Adrenal gland (tissue), 19 donors: ENCODE data around the gene FLG2. TPM values are rescaled to one million over a fixed set of nuclear protein-coding genes. Genes with fewer than 3 reads are reported as not detected.

Source experiments
- DNase-seq, 7 donors: peaks; one replicate each; pipeline ENCODE4 v3.0.0-alpha.2; 2019 to 2020
- H3K27ac ChIP-seq, 5 donors: fragments of 200-600 bp; sonication (generic) in 4 of 5; 1 replicate in 3 of 5; 2 replicates in 2 of 5; pipeline versions ENCODE4 v1.5.1 to v1.8.0; 2016 to 2020; ENCODE audit warnings: mild to moderate bottlenecking in 1 of 5
- H3K27me3 ChIP-seq: fragments of 200-600 bp; 2 replicates; pipeline ENCODE4 v1.8.0; 2021
- H3K36me3 ChIP-seq, 2 donors: fragments of 200-600 bp; replicated peaks in 1 of 2; 1 replicate in 1 of 2; 2 replicates in 1 of 2; pipeline versions ENCODE4 v1.5.1 to v1.8.0; 2018 to 2022
- H3K4me1 ChIP-seq, 2 donors: fragments of 200-600 bp; replicated peaks in 1 of 2; 1 replicate in 1 of 2; 2 replicates in 1 of 2; pipeline versions ENCODE4 v1.5.1 to v1.8.0; 2018 to 2021
- H3K4me3 ChIP-seq, 4 donors: fragments of 200-600 bp; sonication (generic) in 3 of 4; one replicate each; pipeline ENCODE4 v1.5.1; 2016 to 2018
- H3K9me3 ChIP-seq, 3 donors: fragments of 200-600 bp; sonication (generic) in 1 of 3; replicated peaks in 1 of 3; 1 replicate in 2 of 3; 2 replicates in 1 of 3; pipeline versions ENCODE4 v1.5.1 to v1.8.0; 2016 to 2021
- CTCF ChIP-seq, 6 experiments: fragments of 450-650 bp in 4 of 6; fragments of 200-600 bp in 2 of 6; sonication (generic) in 1 of 6; IDR thresholded peaks; 1 replicate in 5 of 6; 2 replicates in 1 of 6; pipeline versions ENCODE4 v1.5.1 to v1.8.0; 2016 to 2021; ENCODE audit warnings: antibody characterized with exemption in 6 of 6, mild to moderate bottlenecking in 2 of 6, moderate library complexity in 1 of 6
- POLR2A ChIP-seq, 2 donors: fragments of 450-650 bp; IDR thresholded peaks; one replicate each; pipeline ENCODE4 v1.6.1; 2017; ENCODE audit warnings: antibody characterized with exemption in 2 of 2, mild to moderate bottlenecking in 2 of 2, moderate library complexity in 1 of 2
- WGBS, 4 donors: extraction: QIAGEN DNeasy Blood & Tissue Kit in 2 of 4; methylation state at CpG; one replicate each; pipeline versions ENCODE4 v1.1.5 to v1.1.7; 2013 to 2017; 5-methylcytosine and 5-hydroxymethylcytosine counted together
- intact Hi-C, 2 donors: fragments of 100-400 bp; cut with DNase I; formaldehyde crosslinking; loops; one replicate each; pipeline versions ENCODE4 v1.14.1 to v1.15.0; 2022 to 2023
- long read RNA-seq, 10 donors: library from polyadenylated mRNA in 3 of 10; unstranded in 2 of 10; stranded (forward) in 1 of 10; transcript quantifications; one replicate each; pipeline ENCODE4 v2.0.0 and lab custom pipeline, GENCODE V29; 2021 to 2026
- polyA plus RNA-seq, 3 donors: library from polyadenylated mRNA; stranded (reverse); fragments of 200-250 nt in 2 of 3; fragments of 350-450 nt in 1 of 3; fragmentation: Illumina TruSeq in 1 of 3; extraction: RNeasy Lipid Tissue Mini Kit (QIAGEN cat#74804) in 1 of 3; gene quantifications; one replicate each; pipeline ENCODE4 v1.2.3, GENCODE V29; 2013 to 2014
- total RNA-seq, 9 donors: library from RNA; depleted of rRNA in 4 of 9; stranded (reverse); fragments of >200 nt in 4 of 9; fragments of 120-200 nt in 1 of 9; fragmentation: NEBNext Ultra II Directional in 1 of 9; extraction: Animal tissue kit (Norgen Biotek cat#: 25700) in 1 of 9; gene quantifications; one replicate each; pipeline versions ENCODE4 v1.1.0 to v1.2.4, GENCODE V29; 2013 to 2023
- donor health status: healthy with polysubstance abuse.
- donor health status: Bipolar disorder and iron deficiency.
- donor health status: DM: yes; HTN: yes; CAD: no.
- donor health status: DM: no; HTN: no; CAD: no.
- donor health status: DM: no; HTN: no; CAD: no.
- donor health status: DM: yes; HTN: yes; CAD: no.

Gene FLG2
- total RNA-seq (not detected), polyA plus RNA-seq (not detected)
- long read RNA-seq, donor 1 = 0 reads
- long read RNA-seq, donor 2 = 0 reads
- long read RNA-seq, donor 3 = 0 reads
- long read RNA-seq, donor 4 = 0 reads
- long read RNA-seq, donor 5 = 0 reads
- long read RNA-seq, donor 6 = 0 reads
- long read RNA-seq, donor 7 = 0 reads
- long read RNA-seq, donor 8 = 0 reads
- long read RNA-seq, donor 9 = 0 reads
- long read RNA-seq, donor 10 = 0 reads

DNA sequence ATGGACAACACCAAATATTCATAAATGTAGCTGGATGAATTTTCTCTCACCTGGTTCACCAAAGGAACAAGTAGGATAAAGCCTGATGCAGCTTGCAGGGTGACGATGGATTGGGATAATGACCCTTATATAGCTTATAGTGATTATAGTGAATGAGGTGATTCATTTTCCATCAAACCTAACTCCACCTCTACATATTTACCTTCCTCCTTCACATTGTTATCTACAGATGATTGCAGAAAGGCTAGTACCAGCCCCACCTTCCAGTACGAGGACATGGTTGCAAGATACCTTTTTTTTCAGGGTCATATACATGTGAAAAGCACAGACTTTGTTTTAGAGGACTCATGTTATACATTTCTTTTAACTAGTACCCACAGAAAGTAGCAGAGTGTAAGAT lies at the start of gene FLG2:
Gene FLG2, minus strand, starts transcription at position 101 of the 400 bp plus-strand sequence. CDS start 1,122 bp downstream, outside the sequence.
- WGBS, 4 donors = 60 to 82% (median 80%) methylated on average over 2 of the region's 2 CpGs
- intact Hi-C loops = no loop called here
- H3K27me3 ChIP-seq = no peaks in the 10 kb centered on the region
- H3K4me1 ChIP-seq = no peaks in the 10 kb centered on the region
- TF ChIP-seq CTCF (IDR thresholded peaks at IDR 0.05) (no peak), POLR2A (IDR thresholded peaks at IDR 0.05) (no peak)
- H3K9me3 ChIP-seq = no peaks in the 10 kb centered on the region
- H3K4me3 ChIP-seq = no peak within 1 kb of the TSS
- no peak within 1 kb of the TSS for H3K27ac ChIP-seq
- DNase-seq = no peak
- H3K36me3 ChIP-seq = no peaks in the 10 kb centered on the region

- H3K4me1 ChIP-seq = no peaks in the 10 kb centered on the region
- no peaks in the 10 kb centered on the region for H3K27me3 ChIP-seq
- 85 to 99% (median 88%) methylated on average over 4 of the region's 4 CpGs for WGBS, 4 donors
- no peaks in the 10 kb centered on the region for H3K9me3 ChIP-seq
- intact Hi-C loops = no loop called here
- no peak overlapping the region for H3K4me3 ChIP-seq
- TF ChIP-seq CTCF (IDR thresholded peaks at IDR 0.05) (no peak), POLR2A (IDR thresholded peaks at IDR 0.05) (no peak)
- no peak overlapping the region for H3K27ac ChIP-seq
- no peaks in the 10 kb centered on the region for H3K36me3 ChIP-seq
- no peak for DNase-seq
Observed at GRCh38 chr1:152408664-152409063, 48.9 kb upstream of the FLG2 start.

DNA sequence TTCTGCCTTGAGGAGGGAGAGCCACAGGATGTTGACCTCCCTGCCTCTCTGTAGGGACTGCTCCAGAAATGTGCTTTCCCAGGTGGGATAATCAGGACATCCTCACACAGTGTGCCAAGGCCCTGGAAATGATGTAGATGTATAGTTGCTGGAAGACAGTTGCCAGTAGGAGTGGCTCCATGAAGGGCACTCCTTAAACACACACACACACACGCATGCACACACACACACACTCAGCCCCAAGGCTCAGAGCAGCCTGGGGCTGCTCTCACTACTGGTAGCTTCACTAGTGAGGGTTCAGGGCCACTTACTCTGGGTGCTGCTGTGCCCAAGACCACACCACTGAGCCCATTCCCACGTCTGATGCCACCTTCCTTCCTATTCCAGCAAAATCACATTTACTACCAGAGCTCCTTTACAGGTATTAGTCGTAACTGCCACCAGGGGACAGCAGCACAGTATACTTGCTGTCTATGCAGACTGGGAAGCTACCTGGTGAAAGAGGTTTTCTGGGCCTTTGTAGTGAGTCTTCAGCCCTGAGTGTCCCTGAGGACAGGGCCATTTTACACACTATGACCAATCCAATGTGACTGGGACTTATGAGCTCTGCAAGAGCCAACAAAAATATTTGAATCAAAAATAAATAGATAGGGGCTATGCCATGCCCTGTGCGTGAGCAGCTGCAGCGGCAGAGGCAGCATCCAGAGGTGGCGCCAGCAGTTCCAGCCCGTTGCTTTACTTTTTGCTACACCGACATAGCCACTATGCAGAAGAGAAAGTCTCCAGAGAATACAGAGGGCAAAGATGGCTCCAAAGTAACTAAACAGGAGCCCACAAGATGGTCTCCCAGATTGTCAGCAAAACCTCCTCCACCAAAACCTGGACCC lies 39.2 kb upstream of the FLG2 start:
- Histone ChIP-seq H3K36me3 (no peaks in the 10 kb centered on the region), H3K4me1 (no peaks in the 10 kb centered on the region), H3K9me3 (no peaks in the 10 kb centered on the region), H3K27ac (no peak overlapping the region), H3K4me3 (no peak overlapping the region), H3K27me3 (no peaks in the 10 kb centered on the region)
- TF ChIP-seq POLR2A (IDR thresholded peaks at IDR 0.05) (no peak), CTCF (IDR thresholded peaks at IDR 0.05) (peak in 2 of 6 experiments; percentile 17 to 19)
- intact Hi-C loops = no loop called here
- WGBS, 4 donors = 21 to 53% (median 47%) methylated on average over 7 to 8 of the region's 8 CpGs
- no peak for DNase-seq

GRCh38 chr1:152397474-152397873 lies 37.7 kb upstream of the FLG2 start:
- DNase-seq = no peak
- Histone ChIP-seq H3K4me1 (no peaks in the 10 kb centered on the region), H3K4me3 (no peak overlapping the region), H3K9me3 (no peaks in the 10 kb centered on the region), H3K27ac (no peak overlapping the region), H3K36me3 (no peaks in the 10 kb centered on the region), H3K27me3 (no peaks in the 10 kb centered on the region)
- intact Hi-C loops = no loop called here
- WGBS, 4 donors = 71 to 82% (median 77%) methylated on average over 3 to 5 of the region's 5 CpGs
- no peak for TF ChIP-seq POLR2A (IDR thresholded peaks at IDR 0.05)
- no peak for TF ChIP-seq CTCF (IDR thresholded peaks at IDR 0.05)
